H1 (cell line): ENCODE data around the gene EVI5. TPM values are rescaled to one million over a fixed set of nuclear protein-coding genes. Genes with fewer than 3 reads are reported as not detected.

Experiments
- polyA plus RNA-seq, 7 experiments: library from polyadenylated mRNA; depleted of rRNA in 3 of 7; stranded (reverse) in 5 of 7; unstranded in 2 of 7; fragments of >200 nt in 5 of 7; fragments of 200-250 nt in 2 of 7; gene quantifications; 1 replicate in 5 of 7; 2 replicates in 1 of 7; 4 replicates in 1 of 7; pipeline versions ENCODE4 v1.2.1 to v1.2.3, GENCODE V29; 2011 to 2013; ENCODE audit warnings: missing spikeins in 2 of 7, mixed read lengths in 2 of 7
- total RNA-seq: library from RNA; stranded (reverse); fragmentation: NEBNext Ultra II Directional; extraction: Animal tissue kit (Norgen Biotek cat#: 25700); gene quantifications from 2 replicates; pipeline ENCODE4 v1.2.1, GENCODE V29; 2021
- TF ChIP-seq, protein P1 (sequence below): IDR thresholded peaks from 2 replicates; pipeline ENCODE4 v1.6.1; 2012; ENCODE audit warnings: inconsistent platforms

Gene EVI5
- total and polyA plus RNA-seq, 2 of the 8 experiments (the other 6 are each of a cell fraction or from before 2014, with no cell fraction given), result 1.7 to 13.7 TPM

DNA sequence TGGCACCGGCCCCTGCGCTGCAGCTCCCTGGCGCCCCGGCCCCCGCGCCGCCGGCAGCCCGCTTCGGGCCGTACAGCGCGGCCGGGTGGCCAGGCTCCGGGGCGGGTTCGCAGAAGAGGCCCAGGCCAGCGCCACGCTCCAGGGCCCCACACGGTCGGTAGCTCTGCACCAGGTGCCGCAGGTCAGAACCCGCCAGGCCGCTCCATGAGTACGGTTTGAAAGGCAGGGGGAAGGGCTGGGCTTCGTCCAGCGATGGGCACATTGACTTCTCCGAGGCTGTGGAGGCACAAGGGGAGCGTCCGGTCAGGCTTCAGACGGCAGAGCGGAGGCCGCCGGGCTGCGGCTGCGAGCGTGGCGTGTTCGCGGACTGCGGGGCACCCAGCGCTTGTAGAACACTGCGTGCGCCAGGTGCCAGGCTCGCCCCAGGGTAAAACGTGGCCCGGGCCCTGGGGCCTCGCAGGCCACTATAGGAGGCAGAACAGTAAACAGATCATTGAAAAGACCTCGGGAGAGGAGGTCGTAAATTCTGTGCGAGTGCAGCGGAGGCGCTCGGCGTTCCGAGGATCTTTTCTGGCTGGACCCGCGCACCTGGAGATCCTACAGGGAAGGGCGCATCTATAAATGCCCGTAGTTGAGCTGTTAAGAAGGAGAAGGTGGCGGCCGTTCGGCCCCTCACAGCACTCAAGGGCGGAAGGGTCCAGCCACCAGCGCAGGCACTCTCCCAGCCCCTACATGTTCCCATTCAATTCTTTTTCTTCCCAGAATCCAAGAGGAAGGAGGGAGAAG, 303.9 kb downstream of the EVI5 start (continued):
- TF ChIP-seq, protein P1, sequence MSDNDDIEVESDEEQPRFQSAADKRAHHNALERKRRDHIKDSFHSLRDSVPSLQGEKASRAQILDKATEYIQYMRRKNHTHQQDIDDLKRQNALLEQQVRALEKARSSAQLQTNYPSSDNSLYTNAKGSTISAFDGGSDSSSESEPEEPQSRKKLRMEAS, result peak; percentile 61
- TF ChIP-seq, all 59 proteins: peak for 6
